HCT116 (cell line): ENCODE data around the gene CLEC16A. TPM values are rescaled to one million over a fixed set of nuclear protein-coding genes. Genes with fewer than 3 reads are reported as not detected.

Experiments used
- ATAC-seq: fragments of 200-7000 bp; cut with Tn5 transposase; 2 replicates; pipeline ENCODE4 v1.9.1; 2020; ENCODE audit warnings: mild to moderate bottlenecking, moderate library complexity
- BruUV-seq: library from RNA; stranded (reverse); fragments of 400-500 nt; replicated peaks from 2 replicates; lab custom pipeline; 2021; lab: Mats Ljungman, UMichigan
- CTCF ChIA-PET: fragments of 300-600 bp; sonication (Branson Sonifier 250); formaldehyde crosslinking; loops from one replicate; lab custom pipeline; 2021; ENCODE audit warnings: antibody characterized with exemption; lab: Charles Lee
- POLR2A ChIA-PET: fragments of 300-600, 350-600 bp; sonication (Branson Sonifier 250); formaldehyde crosslinking; loops from one replicate; lab custom pipeline; 2021; ENCODE audit warnings: antibody characterized with exemption; lab: Charles Lee
- RAD21 ChIA-PET, 2 experiments: fragments of 300-600 bp; sonication (Branson Sonifier 250); formaldehyde crosslinking; loops; one replicate each; lab custom pipeline; 2023; ENCODE audit warnings: low total read pairs in 2 of 2; ENCODE audit not compliant: uncharacterized antibody in 2 of 2, unreplicated experiment in 2 of 2, low non-redundant PET in 1 of 2; lab: Charles Lee
- DNase-seq: peaks from one replicate; pipeline ENCODE4 v3.0.0-alpha.2; 2010; ENCODE audit warnings: low read depth, low spot score
- H2AFZ ChIP-seq: fragments of 200-600 bp; shearing (Covaris generic), sonication (generic); 2 replicates; pipeline ENCODE4 v1.6.1; 2017; ENCODE audit warnings: low read depth, mixed run types, mixed read lengths, antibody characterized with exemption, low read length; ENCODE audit not compliant: poor library complexity, severe bottlenecking
- H3K27ac ChIP-seq: 2 replicates; pipeline ENCODE4 v1.5.1; 2012; ENCODE audit warnings: low read depth, low read length
- H3K27me3 ChIP-seq: fragments of 200-600 bp; sonication (generic); 2 replicates; pipeline ENCODE4 v1.6.1; 2016; ENCODE audit warnings: mixed run types, low read length, mixed read lengths; ENCODE audit not compliant: insufficient read depth
- H3K36me3 ChIP-seq, 2 experiments: fragments of 200-500 bp in 1 of 2; fragments of 200-600 bp in 1 of 2; sonication (Bioruptor generic) in 1 of 2; sonication (generic) in 1 of 2; 2 replicates each; pipeline versions ENCODE4 v1.5.1 to v1.6.1; 2014 to 2016; ENCODE audit warnings: low read length in 2 of 2, inconsistent platforms in 1 of 2, mixed read lengths in 1 of 2, mixed run types in 1 of 2; ENCODE audit not compliant: insufficient read depth in 2 of 2, control insufficient read depth in 1 of 2
- H3K4me1 ChIP-seq, 2 experiments: fragments of 200-600 bp in 1 of 2; sonication (generic) in 1 of 2; 2 replicates each; pipeline versions ENCODE4 v1.5.1 to v1.6.1; 2012 to 2017; ENCODE audit warnings: low read length in 2 of 2, inconsistent platforms in 1 of 2, mild to moderate bottlenecking in 1 of 2, mixed read lengths in 1 of 2, mixed run types in 1 of 2, moderate library complexity in 1 of 2; ENCODE audit not compliant: insufficient read depth in 2 of 2, control insufficient read depth in 1 of 2
- H3K4me2 ChIP-seq: fragments of 200-600 bp; sonication (generic); 2 replicates; pipeline ENCODE4 v1.6.1; 2017; ENCODE audit warnings: mixed run types, low read length, mixed read lengths
- H3K4me3 ChIP-seq, 2 experiments: fragments of 200-600 bp in 1 of 2; sonication (generic) in 1 of 2; replicated peaks in 1 of 2; 2 replicates each; pipeline ENCODE4 v1.5.1; 2011 to 2016; ENCODE audit warnings: low read length in 2 of 2, control low read depth in 1 of 2, low read depth in 1 of 2, mild to moderate bottlenecking in 1 of 2, mixed read lengths in 1 of 2, mixed run types in 1 of 2
- H3K79me2 ChIP-seq: fragments of 200-600 bp; sonication (generic); 2 replicates; pipeline ENCODE4 v1.6.1; 2017; ENCODE audit warnings: mild to moderate bottlenecking, mixed run types, low read length, moderate library complexity, mixed read lengths; ENCODE audit not compliant: insufficient read depth
- H3K9ac ChIP-seq: fragments of 200-600 bp; sonication (generic); 2 replicates; pipeline ENCODE4 v1.6.1; 2016; ENCODE audit warnings: low read length, mixed read lengths
- H3K9me2 ChIP-seq: fragments of 200-600 bp; sonication (generic), shearing (Covaris generic); 2 replicates; pipeline ENCODE4 v1.6.1; 2017; ENCODE audit warnings: mixed run types, mild to moderate bottlenecking, moderate library complexity; ENCODE audit not compliant: insufficient read depth
- H3K9me3 ChIP-seq, 2 experiments: fragments of 200-500 bp in 1 of 2; fragments of 200-600 bp in 1 of 2; sonication (Bioruptor generic) in 1 of 2; sonication (generic) in 1 of 2; 2 replicates each; pipeline ENCODE4 v1.6.1; 2014 to 2017; ENCODE audit warnings: low read length in 2 of 2, mixed read lengths in 2 of 2, inconsistent platforms in 1 of 2, low read depth in 1 of 2, mild to moderate bottlenecking in 1 of 2, mixed run types in 1 of 2, moderate library complexity in 1 of 2; ENCODE audit not compliant: control insufficient read depth in 1 of 2, insufficient read depth in 1 of 2
- H4K20me1 ChIP-seq: fragments of 200-600 bp; sonication (generic), shearing (Covaris generic); 2 replicates; pipeline ENCODE4 v1.6.1; 2017; ENCODE audit warnings: mixed run types, mild to moderate bottlenecking, moderate library complexity; ENCODE audit not compliant: insufficient read depth
- CEBPB ChIP-seq: IDR thresholded peaks from 2 replicates; pipeline ENCODE4 v1.6.1; 2012; ENCODE audit warnings: low read depth
- RAD21 ChIP-seq: IDR thresholded peaks from 2 replicates; pipeline ENCODE4 v1.6.1; 2012; ENCODE audit warnings: low read depth, mild to moderate bottlenecking
- intact Hi-C: fragments of 100-400 bp; cut with micrococcal nuclease; formaldehyde crosslinking; loops from 2 replicates; pipeline ENCODE4 v1.10.0; 2022
- total RNA-seq: library from RNA; stranded (reverse); gene quantifications from one replicate; pipeline ENCODE4 v1.2.1, GENCODE V29; 2021; ENCODE audit not compliant: unreplicated experiment
- TF ChIP-seq, protein P1 (sequence below), 3 experiments: fragments of 200-600 bp in 1 of 3; sonication (generic) in 1 of 3; IDR thresholded peaks in 2 of 3; conservative IDR thresholded peaks in 1 of 3; 2 replicates each; pipeline ENCODE4 v1.5.1; 2012 to 2017; ENCODE audit warnings: low read depth in 2 of 3, low read length in 2 of 3, antibody characterized with exemption in 1 of 3, borderline replicate concordance in 1 of 3, control low read depth in 1 of 3, mild to moderate bottlenecking in 1 of 3, mixed read lengths in 1 of 3, mixed run types in 1 of 3, moderate library complexity in 1 of 3; ENCODE audit not compliant: insufficient read depth in 1 of 3
- TF ChIP-seq, protein P2 (sequence below): IDR thresholded peaks from 2 replicates; pipeline ENCODE4 v1.6.1; 2012

The CLEC16A gene
- total RNA-seq, 1 experiment from 2014 or later, result 18.0 TPM

DNA sequence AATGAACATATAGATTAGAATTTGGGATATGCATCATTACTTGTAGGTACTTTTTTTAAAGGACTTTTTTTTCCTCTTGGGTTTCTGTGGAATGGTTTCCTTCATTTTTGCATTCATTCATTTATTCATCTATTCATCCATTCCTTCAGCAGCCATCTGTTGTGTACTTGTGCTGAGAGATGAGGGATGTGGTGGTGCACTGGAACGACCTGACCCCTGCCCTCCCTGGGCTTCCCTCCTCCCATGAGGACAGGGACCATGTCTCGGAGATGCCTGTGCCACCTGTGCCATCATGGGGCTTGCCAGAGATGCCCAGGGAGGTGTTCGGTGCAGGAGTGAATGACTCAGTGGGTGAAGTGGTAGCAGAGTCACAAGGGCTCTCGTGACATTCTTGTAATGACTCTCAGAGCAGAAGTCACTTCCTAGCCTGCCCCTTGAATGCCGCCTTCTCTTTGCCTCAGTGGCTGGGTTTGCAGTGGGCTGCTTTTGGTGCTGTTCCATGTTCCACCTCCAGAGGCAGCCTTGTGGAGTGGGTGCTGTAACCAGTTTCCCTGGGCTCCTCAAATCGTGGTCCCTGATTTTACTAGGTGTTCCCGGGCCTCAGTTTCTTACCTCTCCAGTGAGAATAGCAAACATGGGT is 43.9 kb downstream of the CLEC16A start:
- 0 out of 2 replicates have a peak, but pooled peaks have one; percentile 20 for ATAC-seq

DNA sequence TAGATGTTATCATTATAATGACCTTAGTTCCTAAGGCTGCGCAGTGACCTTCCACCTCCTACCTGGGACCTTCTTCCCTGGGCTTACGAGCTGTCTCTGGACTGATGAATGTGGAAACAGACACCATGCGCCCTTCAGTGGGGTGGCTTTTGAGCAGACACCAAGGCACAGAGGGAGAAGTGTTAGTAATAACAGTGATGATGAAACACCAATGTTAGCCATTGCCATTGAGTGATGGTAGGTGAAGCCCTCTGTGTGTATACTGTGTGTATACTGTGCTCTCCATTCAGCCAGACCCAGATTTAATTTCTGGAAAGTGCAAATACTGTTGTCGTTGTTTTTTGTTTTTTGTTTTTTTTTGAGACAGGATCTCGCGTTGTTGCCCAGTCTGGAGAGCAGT is 44.5 kb downstream of the CLEC16A start:
- CTCF ChIA-PET, result no interaction called here
- Histone ChIP-seq H3K27me3 (no peaks in the 10 kb centered on the region), H3K79me2 (no peaks in the 10 kb centered on the region), H3K9me3 (no peaks in the 10 kb centered on the region), H3K4me2 (no peak overlapping the region), H3K27ac (no peak overlapping the region), H3K9ac (no peak overlapping the region), H4K20me1 (no peaks in the 10 kb centered on the region), H3K36me3 (no peaks in the 10 kb centered on the region), H3K4me3 (no peak overlapping the region)
- ATAC-seq (no peak), DNase-seq (no peak)
- intact Hi-C loops, result no loop called here
- no TSS peak for BruUV-seq
- TF ChIP-seq CEBPB (no peak), RAD21 (no peak)
- TF ChIP-seq, all 23 proteins: peak for 0
- Histone ChIP-seq H3K4me1 (peaks cover 46 to 53% of the 10 kb centered on the region in 2 experiments), H2AFZ (no peak overlapping the region), H3K9me2 (no peaks in the 10 kb centered on the region)
- RAD21 ChIA-PET, result no interaction called here
- POLR2A ChIA-PET, result interaction anchor here (4.9 kb wide), 1 partner anchor 267 kb away, joined by 19 read pairs; the partner anchor contains the start of gene SOCS1

More for the DNA sequence above, 43.9 kb downstream of the CLEC16A start:
- H3K36me3 ChIP-seq, result no peaks in the 10 kb centered on the region
- no peak for DNase-seq
- peaks cover 40 to 48% of the 10 kb centered on the region in 2 experiments for H3K4me1 ChIP-seq
- H3K9me3 ChIP-seq, result no peaks in the 10 kb centered on the region
- no peak overlapping the region for H3K4me2 ChIP-seq
- TF ChIP-seq, protein P1, sequence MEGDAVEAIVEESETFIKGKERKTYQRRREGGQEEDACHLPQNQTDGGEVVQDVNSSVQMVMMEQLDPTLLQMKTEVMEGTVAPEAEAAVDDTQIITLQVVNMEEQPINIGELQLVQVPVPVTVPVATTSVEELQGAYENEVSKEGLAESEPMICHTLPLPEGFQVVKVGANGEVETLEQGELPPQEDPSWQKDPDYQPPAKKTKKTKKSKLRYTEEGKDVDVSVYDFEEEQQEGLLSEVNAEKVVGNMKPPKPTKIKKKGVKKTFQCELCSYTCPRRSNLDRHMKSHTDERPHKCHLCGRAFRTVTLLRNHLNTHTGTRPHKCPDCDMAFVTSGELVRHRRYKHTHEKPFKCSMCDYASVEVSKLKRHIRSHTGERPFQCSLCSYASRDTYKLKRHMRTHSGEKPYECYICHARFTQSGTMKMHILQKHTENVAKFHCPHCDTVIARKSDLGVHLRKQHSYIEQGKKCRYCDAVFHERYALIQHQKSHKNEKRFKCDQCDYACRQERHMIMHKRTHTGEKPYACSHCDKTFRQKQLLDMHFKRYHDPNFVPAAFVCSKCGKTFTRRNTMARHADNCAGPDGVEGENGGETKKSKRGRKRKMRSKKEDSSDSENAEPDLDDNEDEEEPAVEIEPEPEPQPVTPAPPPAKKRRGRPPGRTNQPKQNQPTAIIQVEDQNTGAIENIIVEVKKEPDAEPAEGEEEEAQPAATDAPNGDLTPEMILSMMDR (IDR thresholded peaks at IDR 0.05 in 2 of 3, conservative IDR thresholded peaks at IDR 0.05 in 1 of 3; ENCODE audit: borderline replicate concordance in 1 of 3, insufficient read depth in 1 of 3, low read depth in 2 of 3, low read length in 2 of 3), result peak in 2 of 3 experiments; percentile 59 to 70; a peak in 4 of 6 replicates
- TF ChIP-seq RAD21, result peak; percentile 53
- TF ChIP-seq, protein P2, sequence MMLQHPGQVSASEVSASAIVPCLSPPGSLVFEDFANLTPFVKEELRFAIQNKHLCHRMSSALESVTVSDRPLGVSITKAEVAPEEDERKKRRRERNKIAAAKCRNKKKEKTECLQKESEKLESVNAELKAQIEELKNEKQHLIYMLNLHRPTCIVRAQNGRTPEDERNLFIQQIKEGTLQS, result no peak
- TF ChIP-seq, all 23 proteins: peak for 2
- Histone ChIP-seq H2AFZ (no peak overlapping the region), H3K4me3 (no peak overlapping the region), H3K27me3 (no peaks in the 10 kb centered on the region), H3K9ac (no peak overlapping the region), H3K79me2 (no peaks in the 10 kb centered on the region), H3K27ac (no peak overlapping the region), H4K20me1 (no peaks in the 10 kb centered on the region), H3K9me2 (no peaks in the 10 kb centered on the region)
- BruUV-seq, result no TSS peak
- ChIA-PET CTCF (no interaction called here), RAD21 (no interaction called here), POLR2A (no interaction called here)
- intact Hi-C loops, result no loop called here
